ENCODE results near the gene KLHL3.

KLHL3 gene

GRCh38 chr5:137741718-137742117 lies 5.8 kb upstream of the KLHL3 start:
- no peak for DNase-seq

GRCh38 chr5:137739737-137740136 lies 3.8 kb upstream of the KLHL3 start:
- DNase-seq, result no peak

DNA sequence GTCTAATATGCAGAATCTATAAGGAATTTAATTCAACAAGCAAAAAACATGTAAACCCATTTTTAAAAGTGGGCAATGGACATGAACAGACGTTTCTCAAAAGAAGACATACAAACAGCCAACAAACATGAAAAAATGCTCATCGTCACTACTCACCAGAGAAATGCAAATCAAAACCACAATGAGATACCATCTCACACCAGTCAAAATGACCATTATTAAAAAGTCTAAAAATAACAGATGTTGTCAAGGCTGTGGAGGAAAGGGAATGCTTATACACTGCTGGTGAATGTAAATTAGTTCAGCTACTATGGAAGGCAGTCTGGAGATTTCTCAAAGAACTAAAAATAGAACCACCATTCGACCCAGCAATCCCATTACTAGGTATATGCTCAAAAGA lies 3.1 kb upstream of the KLHL3 start:
- DNase-seq, result no peak

- peak; percentile 79 to 83 for DNase-seq
Observed at GRCh38 chr5:137737349-137738131, 1.7 kb upstream of the KLHL3 start.

DNA sequence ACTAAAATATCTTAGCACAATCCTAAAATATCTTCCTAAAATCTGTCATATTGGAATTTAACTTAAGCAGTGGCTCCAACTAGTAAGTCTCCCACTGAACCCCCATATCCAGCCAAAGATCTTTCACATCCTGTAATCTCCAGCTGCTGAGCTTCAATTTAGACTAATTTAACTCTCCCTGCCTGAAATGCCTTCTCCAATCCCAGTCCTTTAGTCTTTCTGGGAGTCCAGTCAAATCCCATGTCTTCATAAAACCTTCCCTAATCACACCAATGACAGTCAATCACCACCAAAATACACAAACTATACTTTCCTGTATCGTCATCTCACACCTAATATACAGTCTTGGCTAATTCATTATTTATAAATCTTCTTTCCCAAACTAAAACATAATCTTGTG lies 607 bp upstream of the KLHL3 start:
- no peak for DNase-seq

GRCh38 chr5:137734962-137735554 lies 831 bp downstream of the KLHL3 start:
- DNase-seq, result peak; percentile 37 to 39

DNA sequence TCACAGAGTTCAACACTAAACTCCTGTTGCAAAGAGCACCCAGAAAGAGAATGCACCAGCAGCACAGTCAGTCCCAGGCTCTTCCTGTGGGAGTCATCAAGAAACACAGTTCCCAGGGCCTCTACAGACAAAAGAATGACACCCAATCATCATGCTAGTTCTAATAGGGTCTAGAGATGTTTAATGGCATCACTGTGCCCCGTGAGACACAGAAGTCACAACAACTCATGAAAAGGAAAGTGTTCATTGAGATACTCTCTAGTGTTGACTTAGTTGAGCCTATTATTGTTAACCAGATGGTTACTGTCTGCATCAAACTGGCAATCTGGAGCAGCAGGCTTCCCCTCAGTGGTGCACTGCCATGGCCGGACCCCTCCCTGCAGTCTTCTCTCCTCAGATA lies 1.6 kb downstream of the KLHL3 start:
- DNase-seq, result no peak

GRCh38 chr5:137733922-137734321 lies 2.0 kb downstream of the KLHL3 start:
- no peak for DNase-seq

DNA sequence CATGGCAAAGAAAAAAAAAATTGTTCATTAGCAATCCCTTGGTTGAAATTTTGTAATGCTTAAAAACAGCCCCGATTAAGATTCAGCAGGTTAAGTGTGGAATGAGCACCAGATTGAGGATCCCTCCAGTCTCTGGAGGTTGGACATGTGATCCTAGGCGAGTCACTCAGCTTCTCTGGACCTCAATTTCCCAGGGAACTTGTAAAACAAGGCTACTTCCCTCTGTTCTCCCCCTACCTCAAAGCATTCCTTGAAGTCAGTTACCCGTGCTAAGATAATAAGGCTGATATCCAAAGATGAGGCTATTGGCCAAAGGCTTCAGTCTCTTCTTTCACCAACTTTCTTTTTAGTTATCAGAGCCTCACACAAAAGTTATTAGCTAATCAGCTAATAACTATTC lies 2.9 kb downstream of the KLHL3 start:
- no peak for DNase-seq

- DNase-seq, result no peak
Observed at GRCh38 chr5:137731176-137731575, 4.7 kb downstream of the KLHL3 start.

GRCh38 chr5:137730336-137730735 lies 5.6 kb downstream of the KLHL3 start:
- no peak for DNase-seq

DNA sequence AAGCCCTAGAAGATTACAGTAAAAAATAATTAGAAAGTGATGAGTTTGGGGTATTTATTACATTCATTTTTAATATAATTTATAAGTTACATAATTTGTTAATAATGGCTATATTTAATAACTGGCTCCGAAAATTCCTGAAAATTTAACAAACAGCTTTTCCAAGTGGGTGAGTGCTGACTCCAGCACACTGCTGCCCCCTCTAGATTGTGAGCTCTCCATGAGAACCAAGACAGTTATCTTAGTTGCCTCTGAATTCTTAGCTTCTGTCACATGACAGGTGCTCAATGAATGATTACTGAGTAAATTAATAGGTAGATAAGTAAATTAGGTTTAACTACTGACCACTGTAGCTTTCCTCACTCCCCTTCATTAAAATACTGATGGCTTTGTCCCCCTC lies 7.8 kb downstream of the KLHL3 start:
- no peak for DNase-seq

- DNase-seq, result no peak
Observed at GRCh38 chr5:137727623-137728022, 8.3 kb downstream of the KLHL3 start.

DNA sequence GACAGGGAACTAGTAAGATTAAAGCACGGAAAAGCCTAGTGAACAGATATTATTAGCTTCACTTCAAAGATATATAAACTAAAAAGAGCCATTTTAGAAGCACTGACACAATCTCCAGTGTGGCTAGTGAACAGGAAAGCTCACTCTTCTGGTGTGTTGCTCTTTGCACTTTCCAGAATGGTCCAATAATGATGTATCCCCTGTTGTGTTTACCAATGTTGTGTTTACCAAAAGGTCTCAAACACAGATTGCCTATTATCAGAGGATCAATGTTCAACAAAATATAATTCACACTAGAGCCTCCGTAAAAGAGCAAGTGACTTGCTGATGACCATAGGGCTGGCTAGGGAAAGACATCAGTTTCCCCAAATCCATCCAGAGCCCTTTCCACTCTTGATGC lies 11.6 kb downstream of the KLHL3 start:
- no peak for DNase-seq

DNA sequence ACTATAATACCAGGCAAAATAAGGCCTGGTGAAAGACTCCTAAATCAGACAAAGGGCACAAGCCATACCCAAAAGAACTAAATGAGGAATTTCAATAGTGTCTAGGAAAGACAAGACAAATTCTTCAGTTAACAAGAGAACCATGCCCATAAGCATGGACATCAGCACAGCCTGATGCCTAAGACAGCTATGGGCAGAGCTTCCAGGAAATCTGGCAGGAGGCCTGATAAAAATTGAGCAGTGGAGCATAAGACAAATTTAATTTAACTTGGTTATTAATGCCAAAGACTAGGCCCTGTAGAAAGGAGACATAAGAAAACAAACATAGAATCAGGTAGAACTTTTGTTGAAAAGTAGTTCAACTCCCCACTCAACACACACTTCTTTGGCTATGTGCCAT lies 17.3 kb downstream of the KLHL3 start:
- no peak for DNase-seq

DNA sequence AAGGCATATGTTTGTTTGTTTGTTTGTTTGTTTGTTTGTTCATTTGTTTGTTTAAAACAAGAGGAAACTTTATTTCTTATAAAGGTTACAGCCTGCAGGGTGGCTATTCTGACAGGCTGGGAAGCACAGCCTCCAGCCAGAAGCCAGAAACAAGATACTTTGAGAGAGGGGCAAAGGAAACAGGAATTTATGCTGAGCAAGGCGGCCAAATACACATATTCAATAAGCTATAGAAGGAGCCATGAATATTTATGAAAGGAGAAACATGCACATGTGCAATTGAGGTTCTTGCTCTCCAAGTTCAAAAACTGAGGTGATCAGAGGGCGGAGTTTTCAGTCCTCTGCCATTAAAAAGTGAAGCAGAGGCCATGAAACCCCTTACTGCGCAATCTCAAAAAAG lies 19.6 kb downstream of the KLHL3 start:
- DNase-seq, result no peak

DNA sequence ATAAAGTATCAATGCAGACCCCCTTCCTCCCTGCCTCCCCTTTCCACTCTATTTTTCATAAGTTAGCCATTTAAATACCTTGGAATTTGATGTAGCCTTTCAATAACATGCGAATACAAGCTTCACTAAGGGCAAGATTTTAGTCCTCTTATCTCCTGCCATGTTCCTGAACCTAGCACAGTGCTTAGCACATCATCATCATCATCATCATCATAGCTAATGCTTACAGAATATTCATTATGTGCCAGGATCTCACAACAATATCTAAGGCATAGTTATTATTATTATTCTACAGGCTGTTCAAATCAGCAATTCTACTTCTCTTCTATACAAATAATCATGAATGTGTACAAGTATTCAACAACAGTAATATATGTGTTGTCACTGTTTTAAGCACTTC lies 20.4 kb downstream of the KLHL3 start:
- no peak for DNase-seq

- DNase-seq, result no peak
Observed at GRCh38 chr5:137714946-137715345, 20.9 kb downstream of the KLHL3 start.

DNA sequence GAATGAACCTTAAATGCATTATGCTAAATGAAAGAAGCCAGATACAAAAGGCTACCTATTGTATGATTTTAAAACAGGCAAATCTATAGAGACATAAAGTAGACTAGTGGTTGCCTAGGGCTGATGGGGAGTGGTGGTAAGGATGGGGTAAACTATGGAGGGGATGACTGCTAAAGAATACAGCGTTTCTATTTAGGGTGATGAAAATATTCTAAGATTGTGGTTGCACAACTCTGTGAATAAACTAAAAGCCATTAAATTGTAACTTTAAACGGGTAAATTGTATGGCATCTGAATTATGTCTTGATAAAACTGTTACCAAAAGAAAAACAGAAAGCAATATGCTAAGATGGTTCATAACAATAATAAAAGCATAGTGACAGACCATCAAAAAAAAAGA lies 21.4 kb downstream of the KLHL3 start:
- DNase-seq, result no peak

DNA sequence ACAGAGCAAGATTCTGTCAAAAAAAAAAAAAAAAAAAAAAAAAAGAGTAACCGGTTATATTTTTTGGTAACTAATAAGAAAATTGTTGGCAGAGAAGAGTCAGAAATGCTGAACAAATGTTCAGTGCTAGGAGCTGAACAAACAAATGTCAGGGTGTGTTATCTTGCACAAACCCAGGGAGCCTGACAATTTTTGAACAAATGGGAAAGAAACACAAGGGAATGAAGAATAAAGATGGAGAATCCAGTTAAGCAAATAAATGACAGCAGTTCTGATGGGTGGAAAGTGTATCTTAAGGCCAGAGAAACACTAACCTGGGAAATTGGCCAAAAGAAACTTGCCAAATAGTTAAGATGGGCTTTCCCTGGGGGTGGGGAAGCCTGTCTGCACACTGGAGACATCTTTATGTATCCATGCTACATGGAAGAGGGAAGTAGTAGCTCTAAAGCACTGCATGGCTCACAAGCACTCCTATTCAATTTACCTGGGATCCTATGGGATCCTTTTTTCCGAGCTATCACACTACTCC lies 23.7 kb downstream of the KLHL3 start:
- no peak for DNase-seq

GRCh38 chr5:137710086-137710485 lies 25.8 kb downstream of the KLHL3 start:
- no peak for DNase-seq

DNA sequence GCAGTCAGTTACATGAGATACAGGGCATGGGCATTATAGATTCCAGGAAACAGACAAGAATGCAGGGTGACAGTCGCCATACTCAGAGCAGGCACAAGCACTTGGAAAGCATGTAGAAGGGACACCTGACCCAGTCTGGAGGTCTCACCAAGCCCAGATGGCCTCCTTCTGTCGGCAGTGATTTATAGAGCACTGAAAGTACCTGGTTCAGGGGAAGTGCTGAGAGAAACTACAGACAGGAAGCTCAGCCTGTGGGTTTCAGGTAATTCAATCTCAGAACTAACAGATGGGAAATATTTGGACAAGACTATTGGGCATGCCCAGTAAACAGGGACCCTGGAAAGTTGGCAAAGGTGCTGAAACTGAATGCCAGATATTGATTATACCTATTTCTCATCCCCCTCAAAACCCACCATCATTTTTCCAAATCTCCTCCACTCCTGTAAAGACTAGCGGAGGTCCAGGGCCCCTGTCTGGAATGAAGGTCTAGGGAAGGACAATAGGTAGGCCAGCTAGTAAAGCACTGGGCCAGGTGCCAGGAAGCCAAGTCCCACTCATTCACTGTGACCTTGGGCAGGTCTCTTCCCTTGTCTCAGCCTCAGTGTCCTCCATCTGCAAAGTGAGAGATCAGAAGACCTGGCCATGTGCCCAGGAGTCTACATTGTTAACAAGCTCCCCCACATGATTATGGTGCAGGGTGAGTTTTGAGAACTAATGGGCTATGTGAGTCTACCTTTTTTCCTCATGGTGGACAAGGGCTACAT lies 26.9 kb downstream of the KLHL3 start:
- no peak for DNase-seq

DNA sequence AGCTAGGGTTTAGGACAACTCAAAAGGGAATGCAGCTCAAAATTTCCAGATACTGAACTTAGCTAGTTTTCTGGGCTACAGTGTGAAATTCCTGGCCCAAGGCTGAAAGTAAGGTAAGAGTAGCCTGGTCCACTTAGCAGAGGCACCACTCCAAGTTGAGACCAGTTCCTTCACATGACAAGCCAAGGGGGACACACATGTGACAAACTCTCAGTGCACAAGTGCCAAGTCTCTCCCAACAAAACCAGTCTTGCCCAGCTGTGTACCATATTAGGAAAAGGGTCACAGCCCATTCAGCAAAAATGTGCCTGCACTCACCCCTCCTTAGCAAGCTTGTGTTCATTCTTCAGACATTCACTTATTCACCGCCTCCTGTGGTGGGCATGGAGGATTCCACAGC lies 27.8 kb downstream of the KLHL3 start:
- no peak for DNase-seq

- no peak for DNase-seq
Observed at GRCh38 chr5:137706841-137707240, 29.0 kb downstream of the KLHL3 start.
